Measurements from ENCODE around the gene AATK. TPM values are rescaled to one million over a fixed set of nuclear protein-coding genes. Genes with fewer than 3 reads are reported as not detected.

AATK gene
- total and polyA plus RNA-seq, 2 of the 4 experiments (the other 2 are of a cell fraction) = under 0.01 to 0.21 TPM

GRCh38 chr17:81070541-81071246, 95.3 kb downstream of the AATK start:
- Histone ChIP-seq H3K27ac (ENCODE audit: insufficient read depth, low read length) (no peak overlapping the region), H2AFZ (replicated peaks; ENCODE audit: low read length, poor library complexity) (peak overlapping the region; percentile 39), H3K27me3 (ENCODE audit: control insufficient read depth, insufficient read depth, low read length) (no peaks in the 10 kb centered on the region), H2AK5ac (ENCODE audit: low read depth, low read length) (no peak overlapping the region), H3K9ac (ENCODE audit: low read depth, low read length) (no peak overlapping the region), H3K14ac (replicated peaks; ENCODE audit: low read depth, low read length) (no peak overlapping the region), H3K56ac (ENCODE audit: extremely low read depth, insufficient read depth, low read length) (no peak overlapping the region), H3K18ac (ENCODE audit: low read depth, low read length) (no peak overlapping the region), H3K4me2 (ENCODE audit: low read depth, low read length) (no peak overlapping the region), H3K9me1 (ENCODE audit: insufficient read depth, low read length) (peaks cover 8% of the 10 kb centered on the region), H2BK15ac (ENCODE audit: low read depth, low read length) (no peak overlapping the region), H2BK20ac (ENCODE audit: low read depth, low read length) (no peak overlapping the region), H3K23ac (ENCODE audit: low read depth, low read length) (no peak overlapping the region), H3K79me1 (ENCODE audit: low read depth in 1 of 2, low read length in 2 of 2) (peaks cover 0 to 5% of the 10 kb centered on the region in 2 experiments; a peak in 1 of 4 replicates), H4K20me1 (ENCODE audit: insufficient read depth, low read length) (peaks cover 9% of the 10 kb centered on the region), H4K91ac (ENCODE audit: insufficient read depth, low read depth, low read length) (no peak overlapping the region), H2BK120ac (ENCODE audit: low read depth, low read length) (no peak overlapping the region), H4K5ac (ENCODE audit: low read depth, low read length) (no peak overlapping the region), H3K4ac (ENCODE audit: low read depth, low read length) (no peak overlapping the region), H4K8ac (ENCODE audit: low read depth in 2 of 2, low read length in 2 of 2) (no peak overlapping the region), H2AK9ac (replicated peaks; ENCODE audit: low read depth, low read length, poor library complexity) (no peak overlapping the region), H3K9me3 (ENCODE audit: control insufficient read depth, insufficient read depth, low read length) (no peaks in the 10 kb centered on the region), H3K36me3 (ENCODE audit: control insufficient read depth, insufficient read depth, low read length) (peaks cover 8% of the 10 kb centered on the region; the same call in 1 of the 2 replicates), H3K4me3 (ENCODE audit: insufficient read depth, low read depth, low read length) (no peak overlapping the region), H3K4me1 (ENCODE audit: control insufficient read depth, insufficient read depth, low read length) (no peaks in the 10 kb centered on the region), H2BK5ac (ENCODE audit: low read depth, low read length, poor library complexity, severe bottlenecking) (no peak overlapping the region)
- intact Hi-C loops (cut with micrococcal nuclease) (no loop called here), dilution Hi-C loops (cut with HindIII; ENCODE audit: low sequenced_read_pairs, unreplicated experiment) (no loop called here), in situ Hi-C loops (cut with MboI; ENCODE audit: low sequenced_read_pairs) (no loop called here)
- ChIA-PET POLR2A (ENCODE audit: unreplicated experiment) (no interaction called here), CTCF (interaction anchor here (0.8 to 1.0 kb wide), 2 partner anchors 10 to 23 kb away, joined by 3 read pairs; no protein-coding TSS in a partner anchor)
- TF ChIP-seq CEBPB (IDR thresholded peaks at IDR 0.05; ENCODE audit: low read depth, low read length) (no peak), NFE2L2 (IDR thresholded peaks at IDR 0.05; ENCODE audit: low read depth, low read length) (no peak), POLR2A (IDR thresholded peaks at IDR 0.05; ENCODE audit: low read depth, low read length) (no peak), CHD1 (IDR thresholded peaks at IDR 0.05; ENCODE audit: low read depth, low read length) (no peak), BHLHE40 (IDR thresholded peaks at IDR 0.05; ENCODE audit: low read depth, low read length) (no peak), MAZ (IDR thresholded peaks at IDR 0.05; ENCODE audit: borderline replicate concordance, low read depth, low read length) (no peak), MXI1 (IDR thresholded peaks at IDR 0.05; ENCODE audit: borderline replicate concordance, low read depth, low read length) (no peak), MAFK (IDR thresholded peaks at IDR 0.05; ENCODE audit: low read depth, low read length) (no peak), RFX5 (IDR thresholded peaks at IDR 0.05; ENCODE audit: low read depth, low read length) (no peak), ELK1 (IDR thresholded peaks at IDR 0.05; ENCODE audit: borderline replicate concordance, low read depth, low read length) (no peak), SMC3 (IDR thresholded peaks at IDR 0.05; ENCODE audit: low read depth, low read length) (no peak)
- ATAC-seq (ENCODE audit: low read depth) (no peak), DNase-seq (no peak)
- no TSS peak for BruUV-seq (replicated peaks)
- 100% methylated on average over 2 of the region's 25 CpGs; no CpG with 5 or more reads in 1 of the 2 experiments for WGBS, 2 experiments (ENCODE audit: extremely low coverage in 2 of 2, insufficient read length in 1 of 2)

All from IMR-90 (cell line).